Natural killer cell (primary cell): ENCODE measurements around the gene PDE6B. TPM values are rescaled to one million over a fixed set of nuclear protein-coding genes. Genes with fewer than 3 reads are reported as not detected.

ENCODE experiments used
- ATAC-seq, 3 donors: fragments of 150-1000 bp in 2 of 3; fragments of 200-7000 bp in 1 of 3; cut with Tn5 transposase; 1 replicate in 1 of 3; 2 replicates in 2 of 3; pipeline ENCODE4 v1.10.0; 2021; ENCODE audit warnings: mild to moderate bottlenecking in 2 of 3, moderate library complexity in 2 of 3
- DNase-seq, 2 donors: peaks; one replicate each; pipeline versions ENCODE4 v3.0.0 to v3.0.0-alpha.2; 2013 to 2021; ENCODE audit warnings: mixed read lengths in 1 of 2
- H3K27ac ChIP-seq: one replicate; pipeline ENCODE4 v1.5.1; 2013; ENCODE audit warnings: mild to moderate bottlenecking, low read length
- H3K27me3 ChIP-seq: one replicate; pipeline ENCODE4 v1.6.1; 2013; ENCODE audit warnings: low read length; ENCODE audit not compliant: control insufficient read depth, insufficient read depth
- H3K36me3 ChIP-seq: one replicate; pipeline ENCODE4 v1.6.1; 2013; ENCODE audit warnings: low read length; ENCODE audit not compliant: control insufficient read depth, insufficient read depth
- H3K4me1 ChIP-seq: one replicate; pipeline ENCODE4 v1.6.1; 2013; ENCODE audit warnings: low read length; ENCODE audit not compliant: control insufficient read depth, insufficient read depth
- H3K4me3 ChIP-seq: one replicate; pipeline ENCODE4 v1.5.1; 2013; ENCODE audit warnings: low read length
- H3K9me3 ChIP-seq: one replicate; pipeline ENCODE4 v1.6.1; 2013; ENCODE audit warnings: low read length; ENCODE audit not compliant: control insufficient read depth, insufficient read depth
- H3K27ac Mint-ChIP-seq, 2 donors: one replicate each; pipeline ENCODE4 v1.8.0; 2022; ENCODE audit warnings: mild to moderate bottlenecking in 2 of 2, mixed read lengths in 2 of 2, moderate library complexity in 1 of 2
- H3K27me3 Mint-ChIP-seq, 2 donors: one replicate each; pipeline ENCODE4 v1.8.0; 2022; ENCODE audit warnings: low read depth in 2 of 2, mixed read lengths in 2 of 2
- H3K36me3 Mint-ChIP-seq: one replicate; pipeline ENCODE4 v1.8.0; 2022; ENCODE audit warnings: mixed read lengths
- H3K4me1 Mint-ChIP-seq, 2 donors: one replicate each; pipeline ENCODE4 v1.8.0; 2022; ENCODE audit warnings: mixed read lengths in 2 of 2
- H3K4me3 Mint-ChIP-seq: one replicate; pipeline ENCODE4 v1.8.0; 2022; ENCODE audit warnings: mild to moderate bottlenecking, moderate library complexity, mixed read lengths
- H3K9me3 Mint-ChIP-seq, 2 donors: one replicate each; pipeline ENCODE4 v1.8.0; 2022; ENCODE audit warnings: mixed read lengths in 2 of 2
- CTCF ChIP-seq: fragments of 200-600 bp; IDR thresholded peaks from one replicate; pipeline ENCODE4 v1.8.0; 2022; ENCODE audit warnings: antibody characterized with exemption
- WGBS: methylation state at CpG from one replicate; pipeline ENCODE4 v1.1.7; 2013; ENCODE audit warnings: missing lambda C conversion rate; ENCODE audit not compliant: insufficient coverage; 5-methylcytosine and 5-hydroxymethylcytosine counted together
- intact Hi-C: fragments of 100-400 bp; cut with micrococcal nuclease; formaldehyde crosslinking; loops from one replicate; pipeline ENCODE4 v1.14.2; 2022
- total RNA-seq, 4 donors: library from RNA; stranded (reverse); fragments of 120-200 nt in 1 of 4; gene quantifications; one replicate each; pipeline versions ENCODE4 v1.2.3 to v1.2.4, GENCODE V29; 2013 to 2022

The PDE6B gene
- total RNA-seq, 3 donors from 2014 or later (not counting 1 experiment from before 2014, with no cell fraction given): 15.8 to 18.8 (median 17.2) TPM

- 75% methylated on average over 23 of the region's 24 CpGs for WGBS
- Histone ChIP-seq H3K4me3 (no peak overlapping the region), H3K36me3 (no peaks in the 10 kb centered on the region), H3K27ac (no peak overlapping the region), H3K4me1 (no peaks in the 10 kb centered on the region), H3K27me3 (no peaks in the 10 kb centered on the region), H3K9me3 (no peaks in the 10 kb centered on the region)
- DNase-seq (no peak), ATAC-seq (no peak)
- Mint-ChIP-seq H3K27me3 (peaks cover 0 to 2% of the 10 kb centered on the region in 2 donors), H3K4me1 (no peaks in the 10 kb centered on the region), H3K27ac (no peak overlapping the region), H3K9me3 (no peaks in the 10 kb centered on the region), H3K4me3 (no peak overlapping the region), H3K36me3 (no peaks in the 10 kb centered on the region)
- intact Hi-C loops: no loop called here
- TF ChIP-seq CTCF: no peak
Observed at GRCh38 chr4:651884-652642, 26.7 kb downstream of the PDE6B start.

- intact Hi-C loops: no loop called here
- no peaks in the 10 kb centered on the region for H3K4me1 ChIP-seq
- Mint-ChIP-seq H3K27ac (no peak overlapping the region), H3K4me3 (no peak overlapping the region), H3K9me3 (no peaks in the 10 kb centered on the region), H3K36me3 (no peaks in the 10 kb centered on the region), H3K4me1 (no peaks in the 10 kb centered on the region), H3K27me3 (peaks cover 0 to 2% of the 10 kb centered on the region in 2 donors)
- no peaks in the 10 kb centered on the region for H3K36me3 ChIP-seq
- DNase-seq (no peak), ATAC-seq (no peak)
- 91% methylated on average over 35 of the region's 35 CpGs for WGBS
- no peaks in the 10 kb centered on the region for H3K9me3 ChIP-seq
- H3K27me3 ChIP-seq: no peaks in the 10 kb centered on the region
- no peak for TF ChIP-seq CTCF
- no peak overlapping the region for H3K4me3 ChIP-seq
- no peak overlapping the region for H3K27ac ChIP-seq
Observed at GRCh38 chr4:653080-653821, 27.9 kb downstream of the PDE6B start.

- peaks cover 0 to 2% of the 10 kb centered on the region in 2 donors for H3K27me3 Mint-ChIP-seq
- WGBS: 88% methylated on average over 29 of the region's 29 CpGs
- no peak overlapping the region for H3K27ac ChIP-seq
- no peaks in the 10 kb centered on the region for H3K9me3 Mint-ChIP-seq
- H3K4me3 ChIP-seq: no peak overlapping the region
- no peaks in the 10 kb centered on the region for H3K4me1 Mint-ChIP-seq
- ATAC-seq: no peak
- H3K4me1 ChIP-seq: no peaks in the 10 kb centered on the region
- intact Hi-C loops: no loop called here
- DNase-seq: no peak
- H3K27ac Mint-ChIP-seq: no peak overlapping the region
- H3K36me3 Mint-ChIP-seq: no peaks in the 10 kb centered on the region
- no peaks in the 10 kb centered on the region for H3K27me3 ChIP-seq
- TF ChIP-seq CTCF: no peak
- H3K9me3 ChIP-seq: no peaks in the 10 kb centered on the region
- no peaks in the 10 kb centered on the region for H3K36me3 ChIP-seq
- H3K4me3 Mint-ChIP-seq: no peak overlapping the region
Observed at GRCh38 chr4:653831-654502, 28.6 kb downstream of the PDE6B start.
